Measurements from ENCODE around the gene NBL1.

GRCh38 chr1:19665496-19666465 lies 21.7 kb downstream of the NBL1 start:
- no peak for TF ChIP-seq CTCF (IDR thresholded peaks at IDR 0.05)
- no peak for TF ChIP-seq POLR2AphosphoS5 (IDR thresholded peaks at IDR 0.05)
- TF ChIP-seq POLR2A (IDR thresholded peaks at IDR 0.05) = no peak
